HEK293 (cell line): Measurements from ENCODE around the gene C1QTNF1.

Source experiments
- CTCF ChIA-PET: fragments of 350-600 bp; formaldehyde crosslinking; extraction: SDS; loops from one replicate; lab custom pipeline; 2021; ENCODE audit warnings: antibody characterized with exemption; lab: Yijun Ruan, JAX
- POLR2A ChIA-PET: fragments of 300-600 bp; formaldehyde crosslinking; extraction: SDS; loops from one replicate; lab custom pipeline; 2020; ENCODE audit warnings: antibody characterized with exemption, inconsistent platforms; lab: Yijun Ruan, JAX
- H3K27ac ChIP-seq: fragments of 200-500 bp; sonication (Bioruptor generic); 2 replicates; pipeline ENCODE4 v1.5.1; 2014; ENCODE audit warnings: low read depth, low read length, control low read depth, inconsistent platforms; ENCODE audit errors: extremely low read depth
- H3K36me3 ChIP-seq, 2 experiments: fragments of 200-500 bp in 1 of 2; sonication (Bioruptor generic) in 1 of 2; 1 replicate in 1 of 2; 2 replicates in 1 of 2; pipeline ENCODE4 v1.5.1; 2014 to 2017; ENCODE audit warnings: inconsistent platforms in 2 of 2, low read length in 2 of 2; ENCODE audit not compliant: control insufficient read depth in 2 of 2, insufficient read depth in 1 of 2
- H3K4me1 ChIP-seq: fragments of 200-500 bp; sonication (Bioruptor generic); 2 replicates; pipeline ENCODE4 v1.5.1; 2014; ENCODE audit warnings: mild to moderate bottlenecking, low read length, inconsistent platforms; ENCODE audit not compliant: control insufficient read depth, insufficient read depth
- H3K4me3 ChIP-seq: 2 replicates; pipeline ENCODE4 v1.5.1; 2011; ENCODE audit warnings: low read depth, mild to moderate bottlenecking, control low read depth, low read length, moderate library complexity
- H3K9me3 ChIP-seq: fragments of 200-500 bp; sonication (Bioruptor generic); 2 replicates; pipeline ENCODE4 v1.5.1; 2014; ENCODE audit warnings: low read depth, low read length, inconsistent platforms; ENCODE audit not compliant: control insufficient read depth, insufficient read depth
- MZF1 ChIP-seq: fragments of 450-650 bp; formaldehyde crosslinking; IDR thresholded peaks from 2 replicates; pipeline ENCODE4 v1.5.1; 2017; ENCODE audit warnings: missing biosample characterization, missing genetic modification characterization, borderline replicate concordance
- SALL2 ChIP-seq: fragments of 450-650 bp; formaldehyde crosslinking; IDR thresholded peaks from 2 replicates; pipeline ENCODE4 v1.5.0; 2017; ENCODE audit warnings: missing biosample characterization, mild to moderate bottlenecking, missing genetic modification characterization, borderline replicate concordance
- SP7 ChIP-seq: fragments of 450-650 bp; formaldehyde crosslinking; IDR thresholded peaks from 2 replicates; pipeline ENCODE4 v1.5.1; 2016; ENCODE audit warnings: missing biosample characterization, missing genetic modification characterization
- WT1 ChIP-seq: fragments of 450-650 bp; formaldehyde crosslinking; IDR thresholded peaks from 2 replicates; pipeline ENCODE4 v1.5.1; 2016; ENCODE audit warnings: missing biosample characterization, missing genetic modification characterization
- ZNF10 ChIP-seq: fragments of 450-650 bp; formaldehyde crosslinking; IDR thresholded peaks from 2 replicates; pipeline ENCODE4 v1.5.1; 2017; ENCODE audit warnings: missing biosample characterization, missing genetic modification characterization
- ZNF132 ChIP-seq: fragments of 450-650 bp; formaldehyde crosslinking; IDR thresholded peaks from 2 replicates; pipeline ENCODE4 v1.5.1; 2017; ENCODE audit warnings: missing biosample characterization, missing genetic modification characterization, borderline replicate concordance
- ZNF146 ChIP-seq: fragments of 450-650 bp; formaldehyde crosslinking; IDR thresholded peaks from 2 replicates; pipeline ENCODE4 v1.5.1; 2016; ENCODE audit warnings: missing biosample characterization, missing genetic modification characterization
- ZNF157 ChIP-seq: fragments of 450-650 bp; formaldehyde crosslinking; IDR thresholded peaks from 2 replicates; pipeline ENCODE4 v1.5.1; 2016; ENCODE audit warnings: missing biosample characterization, missing genetic modification characterization
- ZNF16 ChIP-seq: fragments of 450-650 bp; formaldehyde crosslinking; IDR thresholded peaks from 2 replicates; pipeline ENCODE4 v1.5.1; 2016; ENCODE audit warnings: low read depth, missing biosample characterization, missing genetic modification characterization
- ZNF19 ChIP-seq: fragments of 450-650 bp; formaldehyde crosslinking; IDR thresholded peaks from 2 replicates; pipeline ENCODE4; 2016; ENCODE audit warnings: missing biosample characterization, missing genetic modification characterization, low read depth
- ZNF211 ChIP-seq: fragments of 450-650 bp; formaldehyde crosslinking; IDR thresholded peaks from 2 replicates; pipeline ENCODE4 v1.5.1; 2016; ENCODE audit warnings: low read depth, missing biosample characterization, missing genetic modification characterization
- ZNF311 ChIP-seq: fragments of 450-650 bp; formaldehyde crosslinking; IDR thresholded peaks from 2 replicates; pipeline ENCODE4 v1.5.1; 2017; ENCODE audit warnings: missing biosample characterization, missing genetic modification characterization, borderline replicate concordance
- ZNF391 ChIP-seq: fragments of 450-650 bp; formaldehyde crosslinking; IDR thresholded peaks from 2 replicates; pipeline ENCODE4 v1.5.1; 2016; ENCODE audit warnings: low read depth, missing biosample characterization, missing genetic modification characterization, borderline replicate concordance
- ZNF549 ChIP-seq: fragments of 450-650 bp; IDR thresholded peaks from 2 replicates; pipeline ENCODE4 v1.5.1; 2018; ENCODE audit warnings: missing biosample characterization, missing genetic modification characterization, mild to moderate bottlenecking, inconsistent platforms, moderate library complexity
- ZNF555 ChIP-seq: fragments of 450-650 bp; formaldehyde crosslinking; conservative IDR thresholded peaks from 2 replicates; pipeline ENCODE4 v1.5.1; 2017; ENCODE audit warnings: missing biosample characterization, mild to moderate bottlenecking, missing genetic modification characterization, inconsistent platforms
- ZNF654 ChIP-seq: fragments of 450-650 bp; formaldehyde crosslinking; IDR thresholded peaks from 2 replicates; pipeline ENCODE4 v1.5.1; 2016; ENCODE audit warnings: low read depth, missing biosample characterization, missing genetic modification characterization
- ZNF660 ChIP-seq: fragments of 450-650 bp; IDR thresholded peaks from 2 replicates; pipeline ENCODE4 v1.5.1; 2018; ENCODE audit warnings: missing biosample characterization, mild to moderate bottlenecking, missing genetic modification characterization
- ZNF677 ChIP-seq: fragments of 450-650 bp; IDR thresholded peaks from 2 replicates; pipeline ENCODE4 v1.5.0; 2018; ENCODE audit warnings: missing biosample characterization, mild to moderate bottlenecking, missing genetic modification characterization, moderate library complexity
- ZNF776 ChIP-seq: fragments of 450-650 bp; formaldehyde crosslinking; IDR thresholded peaks from 2 replicates; pipeline ENCODE4 v1.5.0; 2017; ENCODE audit warnings: missing biosample characterization, missing genetic modification characterization, borderline replicate concordance
- ZSCAN30 ChIP-seq: fragments of 450-650 bp; IDR thresholded peaks from 2 replicates; pipeline ENCODE4 v1.5.1; 2018; ENCODE audit warnings: missing biosample characterization, mild to moderate bottlenecking, missing genetic modification characterization, moderate library complexity
- TF ChIP-seq, protein P1 (sequence below): fragments of 450-650 bp; formaldehyde crosslinking; IDR thresholded peaks from 2 replicates; pipeline ENCODE4 v1.5.1; 2017; ENCODE audit warnings: missing biosample characterization, missing genetic modification characterization
- TF ChIP-seq, protein P2 (sequence below): fragments of 450-650 bp; formaldehyde crosslinking; conservative IDR thresholded peaks from 2 replicates; pipeline ENCODE4 v1.5.1; 2016; ENCODE audit warnings: low read depth, missing biosample characterization, missing genetic modification characterization
- TF ChIP-seq, protein P3 (sequence below): fragments of 450-650 bp; formaldehyde crosslinking; IDR thresholded peaks from 2 replicates; pipeline ENCODE4 v1.5.1; 2016; ENCODE audit warnings: missing biosample characterization, missing genetic modification characterization

C1QTNF1 gene

DNA sequence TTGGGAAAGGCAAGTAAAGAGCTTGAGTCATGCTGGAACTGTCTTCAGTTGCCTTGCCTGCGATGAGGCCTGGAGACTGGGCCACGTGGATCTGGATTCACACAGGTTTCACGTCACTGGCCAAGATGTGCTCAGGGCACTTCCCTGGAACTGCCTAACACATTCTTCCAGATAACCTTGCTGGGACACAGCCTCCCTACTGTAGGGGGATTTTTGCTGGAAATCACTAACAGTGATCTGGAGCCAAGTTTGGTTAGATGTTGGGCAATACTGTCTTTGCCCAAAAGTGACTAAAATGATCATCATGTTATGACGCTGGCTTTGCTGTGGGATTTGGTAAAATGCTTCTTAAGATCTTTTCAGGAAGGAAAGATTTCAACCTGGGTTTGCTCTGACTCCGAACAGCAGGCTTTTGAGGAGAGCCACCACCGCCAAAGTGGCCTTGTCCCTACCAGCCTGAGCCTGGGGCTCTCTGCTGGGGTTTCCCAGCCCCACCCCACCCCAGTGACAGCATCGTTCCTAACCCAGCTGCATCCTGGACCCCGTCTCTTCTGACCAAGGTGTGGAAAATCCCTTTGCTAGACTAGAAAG is 14.7 kb downstream of the C1QTNF1 start:
- ChIA-PET CTCF (interaction anchor here (4.7 to 7.5 kb wide), 3 partner anchors 6 to 18 kb away, joined by 48 to 119 read pairs (median 67); no protein-coding TSS in a partner anchor), POLR2A (no interaction called here)
- Histone ChIP-seq H3K4me1 (peaks cover 8% of the 10 kb centered on the region; the same call in 1 of the 2 replicates), H3K27ac (no peak overlapping the region), H3K4me3 (no peak overlapping the region), H3K36me3 (no peaks in the 10 kb centered on the region), H3K9me3 (no peaks in the 10 kb centered on the region)
- TF ChIP-seq ZNF391 (tag by site-specific recombination) (no peak), ZNF311 (tag by site-specific recombination) (no peak), ZNF660 (no peak), WT1 (no peak), MZF1 (tag by site-specific recombination) (no peak), ZNF146 (tag by site-specific recombination) (no peak), ZNF776 (tag by site-specific recombination) (no peak), ZNF16 (no peak)

DNA sequence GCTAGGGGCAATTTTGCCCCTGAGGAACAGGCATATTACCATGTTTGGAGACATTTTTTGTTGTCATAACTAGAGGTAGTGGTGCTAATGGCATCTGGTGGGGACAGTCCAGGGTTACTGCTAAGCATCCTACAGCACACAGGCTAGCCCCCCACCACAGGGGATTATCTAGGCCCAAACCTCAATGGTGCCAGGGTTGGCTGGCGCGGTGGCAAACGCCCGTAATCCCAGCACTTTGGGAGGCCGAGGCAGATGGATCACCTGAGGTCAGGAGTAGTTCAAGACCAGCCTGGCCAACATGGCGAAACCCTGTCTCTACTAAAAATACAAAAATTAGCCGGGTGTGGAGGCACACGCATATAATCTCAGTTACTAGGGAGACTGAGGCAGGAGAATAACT is 15.2 kb downstream of the C1QTNF1 start:
- ChIA-PET POLR2A (no interaction called here), CTCF (interaction anchor here (0.6 to 7.5 kb wide), 4 partner anchors 12 to 46 kb away, joined by 3 to 119 read pairs (median 38); no protein-coding TSS in a partner anchor)

More for the DNA sequence above, 15.2 kb downstream of the C1QTNF1 start:
- H3K36me3 ChIP-seq = no peaks in the 10 kb centered on the region
- no peaks in the 10 kb centered on the region for H3K9me3 ChIP-seq
- H3K4me3 ChIP-seq = no peak overlapping the region
- H3K27ac ChIP-seq = no peak overlapping the region
- no peak for TF ChIP-seq SALL2 (tag by site-specific recombination)
- TF ChIP-seq ZNF677 (tag by site-specific recombination) = no peak
- TF ChIP-seq ZNF157 = no peak
- TF ChIP-seq ZNF549 (tag by site-specific recombination) = no peak
- TF ChIP-seq SP7 (tag by site-specific recombination) = no peak
- TF ChIP-seq, protein P1, sequence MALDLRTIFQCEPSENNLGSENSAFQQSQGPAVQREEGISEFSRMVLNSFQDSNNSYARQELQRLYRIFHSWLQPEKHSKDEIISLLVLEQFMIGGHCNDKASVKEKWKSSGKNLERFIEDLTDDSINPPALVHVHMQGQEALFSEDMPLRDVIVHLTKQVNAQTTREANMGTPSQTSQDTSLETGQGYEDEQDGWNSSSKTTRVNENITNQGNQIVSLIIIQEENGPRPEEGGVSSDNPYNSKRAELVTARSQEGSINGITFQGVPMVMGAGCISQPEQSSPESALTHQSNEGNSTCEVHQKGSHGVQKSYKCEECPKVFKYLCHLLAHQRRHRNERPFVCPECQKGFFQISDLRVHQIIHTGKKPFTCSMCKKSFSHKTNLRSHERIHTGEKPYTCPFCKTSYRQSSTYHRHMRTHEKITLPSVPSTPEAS (tag by site-specific recombination) = no peak
- TF ChIP-seq, protein P2, sequence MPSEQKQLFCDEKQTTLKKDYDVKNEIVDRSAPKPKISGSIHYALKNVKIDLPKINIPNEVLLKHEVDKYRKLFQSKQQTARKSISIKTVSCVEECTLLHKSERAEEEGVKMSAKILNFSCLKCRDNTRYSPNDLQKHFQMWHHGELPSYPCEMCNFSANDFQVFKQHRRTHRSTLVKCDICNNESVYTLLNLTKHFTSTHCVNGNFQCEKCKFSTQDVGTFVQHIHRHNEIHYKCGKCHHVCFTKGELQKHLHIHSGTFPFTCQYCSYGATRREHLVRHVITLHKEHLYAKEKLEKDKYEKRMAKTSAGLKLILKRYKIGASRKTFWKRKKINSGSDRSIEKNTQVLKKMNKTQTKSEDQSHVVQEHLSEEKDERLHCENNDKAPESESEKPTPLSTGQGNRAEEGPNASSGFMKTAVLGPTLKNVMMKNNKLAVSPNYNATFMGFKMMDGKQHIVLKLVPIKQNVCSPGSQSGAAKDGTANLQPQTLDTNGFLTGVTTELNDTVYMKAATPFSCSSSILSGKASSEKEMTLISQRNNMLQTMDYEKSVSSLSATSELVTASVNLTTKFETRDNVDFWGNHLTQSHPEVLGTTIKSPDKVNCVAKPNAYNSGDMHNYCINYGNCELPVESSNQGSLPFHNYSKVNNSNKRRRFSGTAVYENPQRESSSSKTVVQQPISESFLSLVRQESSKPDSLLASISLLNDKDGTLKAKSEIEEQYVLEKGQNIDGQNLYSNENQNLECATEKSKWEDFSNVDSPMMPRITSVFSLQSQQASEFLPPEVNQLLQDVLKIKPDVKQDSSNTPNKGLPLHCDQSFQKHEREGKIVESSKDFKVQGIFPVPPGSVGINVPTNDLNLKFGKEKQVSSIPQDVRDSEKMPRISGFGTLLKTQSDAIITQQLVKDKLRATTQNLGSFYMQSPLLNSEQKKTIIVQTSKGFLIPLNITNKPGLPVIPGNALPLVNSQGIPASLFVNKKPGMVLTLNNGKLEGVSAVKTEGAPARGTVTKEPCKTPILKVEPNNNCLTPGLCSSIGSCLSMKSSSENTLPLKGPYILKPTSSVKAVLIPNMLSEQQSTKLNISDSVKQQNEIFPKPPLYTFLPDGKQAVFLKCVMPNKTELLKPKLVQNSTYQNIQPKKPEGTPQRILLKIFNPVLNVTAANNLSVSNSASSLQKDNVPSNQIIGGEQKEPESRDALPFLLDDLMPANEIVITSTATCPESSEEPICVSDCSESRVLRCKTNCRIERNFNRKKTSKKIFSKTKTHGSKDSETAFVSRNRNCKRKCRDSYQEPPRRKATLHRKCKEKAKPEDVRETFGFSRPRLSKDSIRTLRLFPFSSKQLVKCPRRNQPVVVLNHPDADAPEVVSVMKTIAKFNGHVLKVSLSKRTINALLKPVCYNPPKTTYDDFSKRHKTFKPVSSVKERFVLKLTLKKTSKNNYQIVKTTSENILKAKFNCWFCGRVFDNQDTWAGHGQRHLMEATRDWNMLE (tag by site-specific recombination) = no peak
- TF ChIP-seq ZNF211 = no peak
- TF ChIP-seq ZNF555 (tag by site-specific recombination) = no peak
- no peak for TF ChIP-seq ZNF654 (tag by site-specific recombination)
- TF ChIP-seq ZNF776 (tag by site-specific recombination) = no peak
- no peak for TF ChIP-seq ZNF132 (tag by site-specific recombination)
- no peak for TF ChIP-seq ZSCAN30 (tag by site-specific recombination)
- TF ChIP-seq, protein P3, sequence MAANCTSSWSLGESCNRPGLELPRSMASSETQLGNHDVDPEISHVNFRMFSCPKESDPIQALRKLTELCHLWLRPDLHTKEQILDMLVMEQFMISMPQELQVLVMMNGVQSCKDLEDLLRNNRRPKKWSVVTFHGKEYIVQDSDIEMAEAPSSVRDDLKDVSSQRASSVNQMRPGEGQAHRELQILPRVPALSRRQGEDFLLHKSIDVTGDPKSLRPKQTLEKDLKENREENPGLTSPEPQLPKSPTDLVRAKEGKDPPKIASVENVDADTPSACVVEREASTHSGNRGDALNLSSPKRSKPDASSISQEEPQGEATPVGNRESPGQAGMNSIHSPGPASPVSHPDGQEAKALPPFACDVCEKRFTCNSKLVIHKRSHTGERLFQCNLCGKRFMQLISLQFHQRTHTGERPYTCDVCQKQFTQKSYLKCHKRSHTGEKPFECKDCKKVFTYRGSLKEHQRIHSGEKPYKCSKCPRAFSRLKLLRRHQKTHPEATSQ (tag by site-specific recombination) = no peak
- no peak for TF ChIP-seq ZNF10 (tag by site-specific recombination)
- no peak for TF ChIP-seq ZNF19 (tag by site-specific recombination)
- peaks cover 4% of the 10 kb centered on the region; the same call in 1 of the 2 replicates for H3K4me1 ChIP-seq
